PC-3 (cell line): ENCODE data around the gene AHSP. TPM values are rescaled to one million over a fixed set of nuclear protein-coding genes. Genes with fewer than 3 reads are reported as not detected.

Experiments
- ATAC-seq: fragments of 200-7000 bp; cut with Tn5 transposase; 2 replicates; pipeline ENCODE4 v1.9.1; 2020; ENCODE audit warnings: mild to moderate bottlenecking, moderate library complexity
- BruUV-seq: library from RNA; stranded (reverse); fragments of 400-500 nt; replicated peaks from 2 replicates; lab custom pipeline; 2021; lab: Mats Ljungman, UMichigan
- CTCF ChIA-PET: fragments of 300-600 bp; sonication (Branson Sonifier 250); formaldehyde crosslinking; loops from one replicate; lab custom pipeline; 2022; ENCODE audit warnings: antibody characterized with exemption; lab: Charles Lee
- POLR2A ChIA-PET: fragments of 300-600 bp; sonication (Branson Sonifier 250); formaldehyde crosslinking; loops from one replicate; lab custom pipeline; 2022; ENCODE audit warnings: antibody characterized with exemption; ENCODE audit not compliant: unreplicated experiment; lab: Charles Lee
- DNase-seq: peaks from one replicate; pipeline ENCODE4 v3.0.0-alpha.2; 2015
- H2AFZ ChIP-seq: fragments of 300-600 bp; sonication (generic); 2 replicates; pipeline ENCODE4 v1.6.0; 2016; ENCODE audit warnings: antibody characterized with exemption, low read length
- H3F3A ChIP-seq: fragments of 300-600 bp; sonication (generic); one replicate; pipeline ENCODE4 v1.6.0; 2017; ENCODE audit warnings: antibody characterized with exemption, low read length, control low read depth, mild to moderate bottlenecking; ENCODE audit not compliant: unreplicated experiment
- H3K27ac ChIP-seq: fragments of 300-600 bp; sonication (generic); 2 replicates; pipeline ENCODE4 v1.5.1; 2016; ENCODE audit warnings: mild to moderate bottlenecking, low read length
- H3K27me3 ChIP-seq: fragments of 300-600 bp; sonication (generic); 2 replicates; pipeline ENCODE4 v1.6.1; 2016; ENCODE audit warnings: low read length, mixed read lengths
- H3K36me3 ChIP-seq: fragments of 300-600 bp; sonication (generic); 2 replicates; pipeline ENCODE4 v1.6.1; 2016; ENCODE audit warnings: low read depth, mixed run types, low read length, mixed read lengths
- H3K4me1 ChIP-seq: fragments of 300-600 bp; sonication (generic); 2 replicates; pipeline ENCODE4 v1.5.1; 2016; ENCODE audit warnings: low read length; ENCODE audit not compliant: insufficient read depth
- H3K4me2 ChIP-seq: fragments of 300-600 bp; sonication (generic); 2 replicates; pipeline ENCODE4 v1.6.0; 2016; ENCODE audit warnings: low read length
- H3K4me3 ChIP-seq: fragments of 300-600 bp; sonication (generic); 2 replicates; pipeline ENCODE4 v1.5.1; 2016; ENCODE audit warnings: mild to moderate bottlenecking, low read length, mixed read lengths
- H3K79me2 ChIP-seq: fragments of 300-600 bp; sonication (generic); 2 replicates; pipeline ENCODE4 v1.6.1; 2017; ENCODE audit warnings: low read length, mixed read lengths
- H3K9ac ChIP-seq: fragments of 300-600 bp; sonication (generic); 2 replicates; pipeline ENCODE4 v1.6.0; 2016; ENCODE audit warnings: mild to moderate bottlenecking, low read length
- H3K9me2 ChIP-seq: fragments of 300-600 bp; sonication (generic); replicated peaks from 2 replicates; pipeline ENCODE4 v1.6.1; 2016; ENCODE audit warnings: mixed run types, low read length, mixed read lengths
- H3K9me3 ChIP-seq: fragments of 300-600 bp; sonication (generic); 2 replicates; pipeline ENCODE4 v1.6.1; 2016; ENCODE audit warnings: low read length, mixed read lengths
- H4K20me1 ChIP-seq: fragments of 300-600 bp; sonication (generic); 2 replicates; pipeline ENCODE4 v1.6.1; 2016; ENCODE audit warnings: low read length, mixed read lengths
- EZH2 ChIP-seq: fragments of 300-600 bp; sonication (generic); IDR thresholded peaks from one replicate; pipeline ENCODE4 v1.6.1; 2017; ENCODE audit warnings: antibody characterized with exemption, mild to moderate bottlenecking, low read length; ENCODE audit not compliant: unreplicated experiment
- EZH2phosphoT487 ChIP-seq: fragments of 300-600 bp; sonication (generic); IDR thresholded peaks from 2 replicates; pipeline ENCODE4 v1.6.1; 2018; ENCODE audit warnings: mild to moderate bottlenecking, antibody characterized with exemption, low read length, borderline replicate concordance
- intact Hi-C: fragments of 100-400 bp; cut with micrococcal nuclease; formaldehyde crosslinking; loops from 2 replicates; pipeline ENCODE4 v1.9.0; 2023
- total RNA-seq: library from RNA; depleted of rRNA; stranded (reverse); fragments of >200 nt; gene quantifications from 2 replicates; pipeline ENCODE4 v1.2.3, GENCODE V29; 2014
- TF ChIP-seq, protein P1 (sequence below): fragments of 300-600 bp; sonication (generic); conservative IDR thresholded peaks from 2 replicates; pipeline ENCODE4 v1.5.1; 2017; ENCODE audit warnings: antibody characterized with exemption, low read depth, mild to moderate bottlenecking, low read length

Gene AHSP
- total RNA-seq, 1 experiment from 2014 or later = not detected

DNA sequence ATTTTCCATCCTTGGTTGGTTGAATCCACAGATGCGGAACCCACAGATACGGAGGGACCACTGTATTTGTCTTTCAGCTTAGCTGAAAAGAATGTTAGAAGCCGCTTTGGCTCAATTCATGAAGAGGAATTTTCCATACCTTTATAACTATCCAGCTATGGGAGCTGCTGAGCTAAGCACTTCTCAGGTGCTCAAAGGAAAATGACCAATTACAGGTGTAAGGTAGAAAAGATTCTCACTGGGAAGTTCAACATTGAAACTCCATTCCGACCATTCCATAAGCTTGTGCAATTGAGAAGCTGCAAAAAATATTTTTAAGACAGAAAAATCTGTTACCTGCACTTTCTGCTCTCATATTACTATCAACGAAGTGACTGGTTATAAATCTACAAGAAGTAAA, 2.7 kb downstream of the AHSP start:
- no peaks in the 10 kb centered on the region for H3K79me2 ChIP-seq
- H3K36me3 ChIP-seq = no peaks in the 10 kb centered on the region
- no peaks in the 10 kb centered on the region for H3K4me1 ChIP-seq
- no peak overlapping the region for H3K4me3 ChIP-seq
- no peaks in the 10 kb centered on the region for H3F3A ChIP-seq
- POLR2A ChIA-PET = no interaction called here
- no peaks in the 10 kb centered on the region for H3K9me3 ChIP-seq
- DNase-seq (no peak), ATAC-seq (no peak)
- H3K9ac ChIP-seq = no peak overlapping the region
- TF ChIP-seq, protein P1, sequence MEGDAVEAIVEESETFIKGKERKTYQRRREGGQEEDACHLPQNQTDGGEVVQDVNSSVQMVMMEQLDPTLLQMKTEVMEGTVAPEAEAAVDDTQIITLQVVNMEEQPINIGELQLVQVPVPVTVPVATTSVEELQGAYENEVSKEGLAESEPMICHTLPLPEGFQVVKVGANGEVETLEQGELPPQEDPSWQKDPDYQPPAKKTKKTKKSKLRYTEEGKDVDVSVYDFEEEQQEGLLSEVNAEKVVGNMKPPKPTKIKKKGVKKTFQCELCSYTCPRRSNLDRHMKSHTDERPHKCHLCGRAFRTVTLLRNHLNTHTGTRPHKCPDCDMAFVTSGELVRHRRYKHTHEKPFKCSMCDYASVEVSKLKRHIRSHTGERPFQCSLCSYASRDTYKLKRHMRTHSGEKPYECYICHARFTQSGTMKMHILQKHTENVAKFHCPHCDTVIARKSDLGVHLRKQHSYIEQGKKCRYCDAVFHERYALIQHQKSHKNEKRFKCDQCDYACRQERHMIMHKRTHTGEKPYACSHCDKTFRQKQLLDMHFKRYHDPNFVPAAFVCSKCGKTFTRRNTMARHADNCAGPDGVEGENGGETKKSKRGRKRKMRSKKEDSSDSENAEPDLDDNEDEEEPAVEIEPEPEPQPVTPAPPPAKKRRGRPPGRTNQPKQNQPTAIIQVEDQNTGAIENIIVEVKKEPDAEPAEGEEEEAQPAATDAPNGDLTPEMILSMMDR = no peak
- TF ChIP-seq EZH2phosphoT487 (no peak), EZH2 (no peak)
- peaks cover 14% of the 10 kb centered on the region; the same call in 1 of the 2 replicates for H3K27me3 ChIP-seq
- no peak overlapping the region for H3K4me2 ChIP-seq
- CTCF ChIA-PET = no interaction called here
- H2AFZ ChIP-seq = no peak overlapping the region
- no peaks in the 10 kb centered on the region for H3K9me2 ChIP-seq
- BruUV-seq = no TSS peak
- no peaks in the 10 kb centered on the region for H4K20me1 ChIP-seq
- no peak overlapping the region for H3K27ac ChIP-seq
- intact Hi-C loops = no loop called here

GRCh38 chr16:31531096-31531495, 3.4 kb downstream of the AHSP start:
- CTCF ChIA-PET = no interaction called here
- no peaks in the 10 kb centered on the region for H3K9me3 ChIP-seq

GRCh38 chr16:31532120-31532519, 4.4 kb downstream of the AHSP start:
- CTCF ChIA-PET = no interaction called here
- Histone ChIP-seq H3K4me2 (no peak overlapping the region), H3K27me3 (peaks cover 14% of the 10 kb centered on the region; the same call in 1 of the 2 replicates), H3K36me3 (no peaks in the 10 kb centered on the region), H3F3A (no peaks in the 10 kb centered on the region), H3K4me1 (no peaks in the 10 kb centered on the region), H3K79me2 (no peaks in the 10 kb centered on the region), H4K20me1 (no peaks in the 10 kb centered on the region), H3K9ac (no peak overlapping the region), H3K4me3 (no peak overlapping the region), H3K27ac (no peak overlapping the region), H2AFZ (no peak overlapping the region), H3K9me2 (no peaks in the 10 kb centered on the region), H3K9me3 (no peaks in the 10 kb centered on the region)
- no peak for ATAC-seq
- DNase-seq = no peak
- POLR2A ChIA-PET = no interaction called here
- intact Hi-C loops = no loop called here
- no peak for TF ChIP-seq EZH2phosphoT487
- TF ChIP-seq, protein P1 = no peak
- BruUV-seq = no TSS peak

More at GRCh38 chr16:31531096-31531495, 3.4 kb downstream of the AHSP start:
- no TSS peak for BruUV-seq
- no peak overlapping the region for H3K27ac ChIP-seq
- DNase-seq = no peak
- no peak overlapping the region for H3K9ac ChIP-seq
- peaks cover 14% of the 10 kb centered on the region; the same call in 1 of the 2 replicates for H3K27me3 ChIP-seq
- H3F3A ChIP-seq = no peaks in the 10 kb centered on the region
- no peaks in the 10 kb centered on the region for H3K79me2 ChIP-seq
- no peaks in the 10 kb centered on the region for H4K20me1 ChIP-seq
- H3K4me1 ChIP-seq = no peaks in the 10 kb centered on the region
- intact Hi-C loops = no loop called here
- no peaks in the 10 kb centered on the region for H3K9me2 ChIP-seq
- no peak for ATAC-seq
- no peak overlapping the region for H3K4me3 ChIP-seq
- no peak overlapping the region for H3K4me2 ChIP-seq
- H3K36me3 ChIP-seq = no peaks in the 10 kb centered on the region
- POLR2A ChIA-PET = no interaction called here
- no peak overlapping the region for H2AFZ ChIP-seq
- no peak for TF ChIP-seq EZH2phosphoT487
- no peak for TF ChIP-seq EZH2
- TF ChIP-seq, protein P1 = no peak
